Measurements from ENCODE around the gene CCIN. TPM values are rescaled to one million over a fixed set of nuclear protein-coding genes. Genes with fewer than 3 reads are reported as not detected.

The CCIN gene
- total and polyA plus RNA-seq, 2 experiments from 2014 or later: 1.4 to 2.8 TPM

- H3K4me1 ChIP-seq (ENCODE audit: insufficient read depth): 0 out of 2 replicates have a peak, but pooled peaks cover 6% of the 10 kb centered on the region
- H3K27ac ChIP-seq: no peak overlapping the region
- no peaks in the 10 kb centered on the region for H3K9me3 ChIP-seq (ENCODE audit: low read depth)
- H3K9me2 ChIP-seq (ENCODE audit: insufficient read depth): no peaks in the 10 kb centered on the region
- H3F3A ChIP-seq (ENCODE audit: insufficient read depth): peaks cover 8% of the 10 kb centered on the region
- H3K4me3 ChIP-seq: no peak overlapping the region
- H3K79me2 ChIP-seq (ENCODE audit: insufficient read depth): peaks cover 29% of the 10 kb centered on the region
- H3K27me3 ChIP-seq (replicated peaks; ENCODE audit: insufficient read depth): no peaks in the 10 kb centered on the region
- H3K9ac ChIP-seq: no peak overlapping the region
- no peak for DNase-seq
- H3K4me2 ChIP-seq (ENCODE audit: unreplicated experiment): no peak overlapping the region
- no peaks in the 10 kb centered on the region for H4K20me1 ChIP-seq (ENCODE audit: insufficient read depth)
- TF ChIP-seq EZH2 (IDR thresholded peaks at IDR 0.05; ENCODE audit: insufficient read depth, poor library complexity, severe bottlenecking): no peak
- no peak for TF ChIP-seq EZH2phosphoT487 (IDR thresholded peaks at IDR 0.05; ENCODE audit: insufficient read depth, low read depth)
- H2AFZ ChIP-seq: no peak overlapping the region
- WGBS, 2 experiments (ENCODE audit: low coverage in 1 of 2, low lambda C conversion rate in 2 of 2, missing lambda C conversion rate in 2 of 2): 90 to 92% methylated on average over 9 of the region's 9 CpGs
- no peaks in the 10 kb centered on the region for H3K36me3 ChIP-seq (ENCODE audit: low read depth)
- in situ Hi-C loops (cut with MboI): no loop called here
These were observed 34.3 kb upstream of the CCIN start for GRCh38 chr9:36134761-36135505.

DNA sequence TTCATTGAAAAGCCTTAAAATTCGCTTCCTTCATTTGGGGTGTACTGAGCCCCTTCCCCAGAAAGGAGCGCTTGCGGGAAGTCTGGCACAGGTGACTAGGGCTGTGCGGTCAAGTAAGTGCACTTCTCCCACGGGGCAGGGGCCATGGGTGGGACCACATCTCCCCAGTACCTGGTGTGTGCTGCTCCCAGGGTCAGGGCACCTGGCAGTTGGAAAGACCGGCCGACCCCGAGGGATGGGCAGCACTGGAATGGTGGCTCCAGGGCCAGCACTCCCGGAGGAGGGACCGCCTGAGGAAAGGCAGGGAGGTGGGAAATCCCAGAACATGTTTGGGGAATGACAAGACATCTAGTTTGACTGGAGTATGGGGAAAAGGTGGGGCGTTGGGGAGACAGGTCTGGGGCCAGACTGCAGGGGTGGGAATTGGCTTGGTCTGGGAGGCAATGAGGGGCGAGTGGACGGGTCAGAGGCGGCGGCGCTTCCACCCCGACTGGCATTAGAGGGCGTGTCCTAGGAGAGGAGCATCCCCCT, 33.4 kb upstream of the CCIN start:
- DNase-seq: no peak
- Histone ChIP-seq H3K4me2 (ENCODE audit: unreplicated experiment) (peak overlapping the region; percentile 83), H3F3A (ENCODE audit: insufficient read depth) (peaks cover 8% of the 10 kb centered on the region), H3K36me3 (ENCODE audit: low read depth) (no peaks in the 10 kb centered on the region), H3K27ac (no peak overlapping the region), H3K9ac (peak overlapping the region; percentile 73), H3K27me3 (replicated peaks; ENCODE audit: insufficient read depth) (no peaks in the 10 kb centered on the region), H3K79me2 (ENCODE audit: insufficient read depth) (peaks cover 34% of the 10 kb centered on the region), H2AFZ (peak overlapping the region; percentile 89), H4K20me1 (ENCODE audit: insufficient read depth) (no peaks in the 10 kb centered on the region), H3K9me2 (ENCODE audit: insufficient read depth) (no peaks in the 10 kb centered on the region), H3K4me3 (peak overlapping the region; percentile 80), H3K9me3 (ENCODE audit: low read depth) (no peaks in the 10 kb centered on the region), H3K4me1 (ENCODE audit: insufficient read depth) (0 out of 2 replicates have a peak, but pooled peaks cover 6% of the 10 kb centered on the region)
- TF ChIP-seq EZH2 (IDR thresholded peaks at IDR 0.05; ENCODE audit: insufficient read depth, poor library complexity, severe bottlenecking) (no peak), EZH2phosphoT487 (IDR thresholded peaks at IDR 0.05; ENCODE audit: insufficient read depth, low read depth) (no peak)
- in situ Hi-C loops (cut with MboI): no loop called here
- WGBS, 2 experiments (ENCODE audit: low coverage in 1 of 2, low lambda C conversion rate in 2 of 2, missing lambda C conversion rate in 2 of 2): 30 to 37% methylated on average over 14 to 17 of the region's 18 CpGs

DNA sequence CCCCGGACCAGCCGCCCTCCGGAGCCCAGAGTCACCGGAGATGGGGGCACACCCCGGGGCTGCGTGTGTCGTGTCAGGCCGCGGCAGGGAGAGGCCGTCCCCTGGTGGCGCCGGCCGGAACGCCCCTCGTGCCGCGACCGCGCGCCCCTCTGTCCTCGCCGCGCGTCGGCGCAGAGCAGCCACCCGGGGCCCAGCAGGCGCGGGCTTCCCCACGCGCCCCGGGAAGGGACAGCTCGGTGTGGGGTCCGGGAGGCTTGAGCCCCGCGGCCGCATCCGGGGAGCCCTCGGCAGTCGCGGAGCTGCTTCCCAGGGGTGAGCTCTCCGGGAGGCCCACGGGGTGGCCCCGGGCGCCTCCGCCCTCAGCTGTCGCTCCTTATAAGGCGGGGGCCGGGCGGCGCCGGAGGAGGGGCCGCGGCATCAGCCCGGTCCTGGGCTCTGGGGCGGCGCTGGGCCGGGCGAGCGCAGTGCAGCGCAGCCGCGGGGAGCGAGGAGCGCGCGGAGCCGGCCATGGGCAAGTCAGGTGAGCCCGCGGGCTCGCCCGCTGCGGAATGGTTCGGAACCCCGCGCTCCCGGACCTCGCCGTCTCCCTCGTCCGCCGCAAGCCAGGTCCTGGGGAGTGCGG, 32.8 kb upstream of the CCIN start, which contains the start of gene GLIPR2:
GLIPR2 (plus strand) TSS at position 462 of the 622 bp plus-strand sequence; CDS start at position 508, 46 bp downstream.
- in situ Hi-C loops (cut with MboI): no loop called here
- no peak within 1 kb of the TSS for H3K27ac ChIP-seq
- 0 to 2% methylated on average over 30 to 49 of the region's 83 CpGs for whole genome bisulfite sequencing, 2 experiments (ENCODE audit: low coverage in 1 of 2, low lambda C conversion rate in 2 of 2, missing lambda C conversion rate in 2 of 2)

GRCh38 chr9:36136894-36137391, 32.2 kb upstream of the CCIN start:
- H3F3A ChIP-seq (ENCODE audit: insufficient read depth): peaks cover 2% of the 10 kb centered on the region; the same call in 1 of the 2 replicates
- H3K79me2 ChIP-seq (ENCODE audit: insufficient read depth): peaks cover 40% of the 10 kb centered on the region
- H3K9me3 ChIP-seq (ENCODE audit: low read depth): no peaks in the 10 kb centered on the region
- H3K4me2 ChIP-seq (ENCODE audit: unreplicated experiment): peak overlapping the region; percentile 83
- no peaks in the 10 kb centered on the region for H3K27me3 ChIP-seq (replicated peaks; ENCODE audit: insufficient read depth)
- no peaks in the 10 kb centered on the region for H3K9me2 ChIP-seq (ENCODE audit: insufficient read depth)
- WGBS, 2 experiments (ENCODE audit: low coverage in 1 of 2, low lambda C conversion rate in 2 of 2, missing lambda C conversion rate in 2 of 2): 0 to 3% methylated on average over 23 to 33 of the region's 40 CpGs
- in situ Hi-C loops (cut with MboI): no loop called here
- H3K27ac ChIP-seq: no peak overlapping the region
- TF ChIP-seq EZH2phosphoT487 (IDR thresholded peaks at IDR 0.05; ENCODE audit: insufficient read depth, low read depth): no peak
- TF ChIP-seq EZH2 (IDR thresholded peaks at IDR 0.05; ENCODE audit: insufficient read depth, poor library complexity, severe bottlenecking): no peak
- no peaks in the 10 kb centered on the region for H3K36me3 ChIP-seq (ENCODE audit: low read depth)
- peak; percentile 47 for DNase-seq
- peak overlapping the region; percentile 89 for H2AFZ ChIP-seq
- H3K4me1 ChIP-seq (ENCODE audit: insufficient read depth): 0 out of 2 replicates have a peak, but pooled peaks cover 6% of the 10 kb centered on the region
- H3K4me3 ChIP-seq: peak overlapping the region; percentile 80
- peak overlapping the region; percentile 73 for H3K9ac ChIP-seq
- H4K20me1 ChIP-seq (ENCODE audit: insufficient read depth): no peaks in the 10 kb centered on the region

More for the DNA sequence above, 32.8 kb upstream of the CCIN start, which contains the start of gene GLIPR2:
- Histone ChIP-seq H3K27me3 (replicated peaks; ENCODE audit: insufficient read depth) (no peaks in the 10 kb centered on the region), H2AFZ (peak within 1 kb of the TSS; percentile 89), H4K20me1 (ENCODE audit: insufficient read depth) (no peaks in the 10 kb centered on the region), H3K9me2 (ENCODE audit: insufficient read depth) (no peaks in the 10 kb centered on the region), H3K79me2 (ENCODE audit: insufficient read depth) (peaks cover 40% of the 10 kb centered on the region), H3K4me1 (ENCODE audit: insufficient read depth) (0 out of 2 replicates have a peak, but pooled peaks cover 6% of the 10 kb centered on the region), H3K9ac (peak within 1 kb of the TSS; percentile 73), H3K36me3 (ENCODE audit: low read depth) (no peaks in the 10 kb centered on the region), H3K9me3 (ENCODE audit: low read depth) (no peaks in the 10 kb centered on the region), H3F3A (ENCODE audit: insufficient read depth) (peaks cover 7% of the 10 kb centered on the region), H3K4me2 (ENCODE audit: unreplicated experiment) (peak within 1 kb of the TSS; percentile 83), H3K4me3 (peak within 1 kb of the TSS; percentile 80)
- no peak for TF ChIP-seq EZH2 (IDR thresholded peaks at IDR 0.05; ENCODE audit: insufficient read depth, poor library complexity, severe bottlenecking)
- DNase-seq: peak; percentile 86

All from GM23248 (cell line).